Measurements from ENCODE around the gene BTBD16. TPM values are rescaled to one million over a fixed set of nuclear protein-coding genes. Genes with fewer than 3 reads are reported as not detected.

The BTBD16 gene
- total and polyA plus RNA-seq, 2 donors (not counting 3 experiments of a cell fraction or from before 2014, with no cell fraction given), result 0.04 TPM; not detected in 1

- Histone ChIP-seq H3K9ac (replicated peaks; ENCODE audit: extremely low read depth, insufficient read depth, low read length) (no peak overlapping the region), H4K20me1 (replicated peaks; ENCODE audit: control insufficient read depth, extremely low read depth, insufficient read depth, low read length) (no peaks in the 10 kb centered on the region), H3K4me3 (replicated peaks in 1 of 3; ENCODE audit: insufficient read depth in 1 of 3, low read depth in 1 of 3, low read length in 3 of 3) (no peak overlapping the region), H3K79me2 (ENCODE audit: control insufficient read depth, insufficient read depth, low read length) (no peaks in the 10 kb centered on the region), H3K9me1 (replicated peaks; ENCODE audit: control insufficient read depth, extremely low read depth, insufficient read depth, low read length) (no peaks in the 10 kb centered on the region), H3K4me1 (ENCODE audit: control insufficient read depth, extremely low read depth, insufficient read depth, low read length) (no peaks in the 10 kb centered on the region), H3K4me2 (ENCODE audit: insufficient read depth, low read length) (no peak overlapping the region), H3K36me3 (ENCODE audit: control insufficient read depth in 2 of 2, extremely low read depth in 1 of 2, insufficient read depth in 2 of 2, low read length in 2 of 2) (no peaks in the 10 kb centered on the region), H3K9me3 (replicated peaks; ENCODE audit: control insufficient read depth, insufficient read depth, low read length) (no peaks in the 10 kb centered on the region), H2AFZ (ENCODE audit: low read depth, low read length) (no peak overlapping the region), H3K27me3 (ENCODE audit: control insufficient read depth in 2 of 2, insufficient read depth in 2 of 2, low read length in 2 of 2) (peaks cover 9 to 18% of the 10 kb centered on the region in 2 experiments), H3K27ac (ENCODE audit: insufficient read depth, low read depth, low read length) (no peak overlapping the region)
- ChIA-PET POLR2A (no interaction called here), CTCF (no interaction called here)
- TF ChIP-seq JUN (IDR thresholded peaks at IDR 0.05; ENCODE audit: borderline replicate concordance, insufficient read depth, insufficient read length, low read depth), result no peak
- no peak for TF ChIP-seq POLR2A (IDR thresholded peaks at IDR 0.05; ENCODE audit: low read depth, low read length)
- no peak for TF ChIP-seq EZH2 (IDR thresholded peaks at IDR 0.05; ENCODE audit: borderline replicate concordance, low read depth, low read length, severe bottlenecking)
- no peak for TF ChIP-seq MAX (IDR thresholded peaks at IDR 0.05; ENCODE audit: insufficient read depth, insufficient read length)
- TF ChIP-seq POLR2AphosphoS5 (IDR thresholded peaks at IDR 0.05; ENCODE audit: insufficient read depth, low read depth, low read length), result no peak
- no peak for TF ChIP-seq CTCF (IDR thresholded peaks at IDR 0.05; ENCODE audit: extremely low read depth in 1 of 2, insufficient read depth in 1 of 2, low read depth in 1 of 2, low read length in 2 of 2)
- TF ChIP-seq FOS (IDR thresholded peaks at IDR 0.05; ENCODE audit: borderline replicate concordance, insufficient read depth, low read length), result no peak
- no peak for TF ChIP-seq GATA2 (IDR thresholded peaks at IDR 0.05; ENCODE audit: insufficient read depth, insufficient read length, low read depth, low read length)
- no peak for TF ChIP-seq MYC (IDR thresholded peaks at IDR 0.05; ENCODE audit: low read depth, low read length)
- no TSS peak for BruUV-seq (replicated peaks)
- FAIRE-seq (no peak), DNase-seq (ENCODE audit: low read depth, low spot score) (no peak)
- dilution Hi-C loops (cut with MboI; ENCODE audit: extremely low pct_ligation_motif_present, low sequenced_read_pairs), result no loop called here
- intact Hi-C loops (cut with micrococcal nuclease), result no loop called here
These were observed 91.5 kb downstream of the BTBD16 start for GRCh38 chr10:122362621-122363020.
